Measurements from ENCODE around the gene ARID3B. TPM values are rescaled to one million over a fixed set of nuclear protein-coding genes. Genes with fewer than 3 reads are reported as not detected.
A peak's percentile ranks its signal among the peaks of the same experiment; 100 is the strongest.

The ARID3B gene
- total and polyA plus RNA-seq, 2 of the 13 experiments (the other 11 are each of a cell fraction or from before 2014, with no cell fraction given): 5.3 to 12.8 TPM

GRCh38 chr15:74620636-74621545, 79.9 kb downstream of the ARID3B start (continued):
- no peak for TF ChIP-seq NFE2 (CRISPR knock-in tag; IDR thresholded peaks at IDR 0.05)
- no peak for TF ChIP-seq ZNF672 (CRISPR knock-in tag; IDR thresholded peaks at IDR 0.05)
- TF ChIP-seq NAIF1 (CRISPR knock-in tag; IDR thresholded peaks at IDR 0.05; ENCODE audit: borderline replicate concordance): no peak
- TF ChIP-seq TRIM24 (CRISPR knock-in tag; IDR thresholded peaks at IDR 0.05): no peak
- no peak for TF ChIP-seq HOXA9 (CRISPR knock-in tag; IDR thresholded peaks at IDR 0.05; ENCODE audit: borderline replicate concordance)
- no peak for TF ChIP-seq ZFP82 (CRISPR knock-in tag; IDR thresholded peaks at IDR 0.05; ENCODE audit: borderline replicate concordance)
- peak; percentile 54; the same call in 1 of the 2 replicates for TF ChIP-seq CBX5 (CRISPR knock-in tag; IDR thresholded peaks at IDR 0.05; ENCODE audit: borderline replicate concordance)
- TF ChIP-seq SIX4 (CRISPR knock-in tag; IDR thresholded peaks at IDR 0.05): no peak
- no peak for TF ChIP-seq ZNF569 (CRISPR knock-in tag; IDR thresholded peaks at IDR 0.05; ENCODE audit: borderline replicate concordance)
- no peak for TF ChIP-seq ZNF776 (CRISPR knock-in tag; IDR thresholded peaks at IDR 0.05)
- TF ChIP-seq PHF20 (CRISPR knock-in tag; IDR thresholded peaks at IDR 0.05): no peak
- no peak for TF ChIP-seq HOXD1 (CRISPR knock-in tag; IDR thresholded peaks at IDR 0.05)
- no peak for TF ChIP-seq FOXM1 (CRISPR knock-in tag; IDR thresholded peaks at IDR 0.05)
- no peak for TF ChIP-seq STAT5B (CRISPR knock-in tag; IDR thresholded peaks at IDR 0.05)
- TF ChIP-seq PATZ1 (CRISPR knock-in tag; IDR thresholded peaks at IDR 0.05): peak; percentile 22; the same call in 1 of the 2 replicates
- TF ChIP-seq ZNF740 (CRISPR knock-in tag; IDR thresholded peaks at IDR 0.05): no peak
- peak; percentile 16; the same call in 1 of the 2 replicates for TF ChIP-seq ETV5 (CRISPR knock-in tag; IDR thresholded peaks at IDR 0.05; ENCODE audit: borderline replicate concordance)
- no peak for TF ChIP-seq PAXIP1 (CRISPR knock-in tag; conservative IDR thresholded peaks at IDR 0.05)
- TF ChIP-seq BRD4 (CRISPR knock-in tag; IDR thresholded peaks at IDR 0.05): no peak
- TF ChIP-seq MXD3 (CRISPR knock-in tag; IDR thresholded peaks at IDR 0.05): 0 out of 2 replicates have a peak, but pooled peaks have one; percentile 36
- no peak for TF ChIP-seq ZNF225 (CRISPR knock-in tag; IDR thresholded peaks at IDR 0.05)

Measured in HepG2 (cell line).